ENCODE measurements around the gene ADCY5. TPM values are rescaled to one million over a fixed set of nuclear protein-coding genes. Genes with fewer than 3 reads are reported as not detected.

Gene ADCY5
- total RNA-seq, 1 donor from 2014 or later: 27.8 TPM

DNA sequence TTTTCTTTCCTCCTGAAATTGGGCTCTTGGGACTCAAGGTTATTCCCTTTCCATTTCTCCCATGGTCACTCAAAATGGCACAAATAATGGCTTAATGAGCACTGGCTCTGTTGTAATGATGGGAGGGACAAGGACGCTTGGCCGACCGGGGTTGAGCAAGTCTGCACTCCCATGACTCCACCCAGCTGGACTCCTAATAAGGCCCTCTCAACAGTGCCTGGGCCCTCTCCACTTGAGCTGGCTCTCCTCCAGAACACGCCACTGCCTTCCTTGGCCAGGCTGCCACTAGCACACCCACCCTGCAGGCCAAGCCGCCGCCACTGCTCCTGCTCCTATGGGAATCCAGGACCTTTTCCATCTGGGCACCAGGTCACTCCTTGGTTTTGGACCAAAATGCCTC lies 42.3 kb downstream of the ADCY5 start:
- peak; percentile 76 for DNase-seq (ENCODE audit: low spot score)

DNA sequence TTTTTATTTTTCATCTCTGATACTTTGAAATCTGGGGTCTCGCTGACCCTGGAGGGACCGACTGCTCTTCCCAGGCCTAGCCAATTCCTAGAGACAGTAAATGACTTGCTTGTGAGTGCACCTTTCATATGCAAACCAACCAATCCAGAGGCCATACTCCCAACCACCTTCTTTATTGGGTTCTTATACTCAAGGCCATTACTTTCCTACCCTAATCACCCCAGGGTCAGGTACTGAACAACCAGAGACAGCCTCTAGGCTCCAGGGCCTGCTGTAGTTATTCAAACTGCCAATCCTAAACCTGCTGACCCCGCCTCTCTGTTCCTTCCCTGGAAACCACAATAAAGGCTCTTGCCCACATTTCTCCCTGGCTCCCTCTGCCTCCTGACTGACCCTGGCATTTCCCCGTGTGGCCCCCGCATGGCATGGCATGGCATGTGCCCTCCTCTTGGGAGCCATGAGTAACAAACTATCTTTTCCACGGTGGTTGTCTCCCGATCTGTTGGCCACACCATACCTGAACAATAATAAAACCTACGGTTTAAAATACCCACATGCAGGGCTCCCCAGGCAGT lies 42.9 kb downstream of the ADCY5 start:
- DNase-seq (ENCODE audit: low spot score): no peak

DNA sequence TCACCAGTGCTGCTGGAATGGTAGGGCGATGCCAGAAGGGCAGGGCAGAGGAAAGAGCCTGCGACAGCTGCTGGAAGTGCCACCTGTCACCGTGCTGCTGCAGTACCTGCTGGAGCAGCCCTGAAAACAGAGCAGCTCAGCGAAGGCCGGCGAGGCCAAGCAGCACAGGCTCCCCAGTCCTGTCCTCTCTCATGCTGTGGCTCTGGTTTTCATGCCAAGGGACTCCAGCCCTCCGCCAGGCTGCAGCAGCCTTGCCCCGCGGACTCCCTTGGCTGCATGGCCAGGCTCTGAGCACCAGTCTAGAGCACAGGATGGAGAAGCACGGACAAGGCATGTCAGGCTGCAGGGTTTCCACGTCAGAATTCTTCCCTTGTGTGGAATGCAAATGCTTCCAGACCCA lies 43.9 kb downstream of the ADCY5 start:
- DNase-seq (ENCODE audit: low spot score): no peak

DNA sequence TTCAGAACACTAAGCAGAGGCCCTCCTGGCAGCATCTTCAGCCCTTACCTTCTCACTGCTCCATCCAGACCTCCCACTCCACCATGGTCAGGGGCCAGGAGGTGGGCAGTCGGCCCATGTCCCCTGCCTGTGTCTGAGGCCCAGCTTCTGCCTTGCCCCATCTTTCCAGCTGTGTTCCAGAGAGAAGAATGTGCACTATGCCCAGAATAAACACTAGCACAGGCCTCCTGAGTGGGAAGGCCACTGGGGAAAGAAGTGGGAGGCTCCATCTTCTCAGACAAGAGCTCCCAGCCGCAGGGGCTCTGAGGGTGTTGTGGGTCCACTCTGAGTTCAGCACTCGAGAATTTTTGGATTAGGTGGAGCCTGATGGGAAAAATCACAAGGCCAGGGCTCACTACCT lies 44.5 kb downstream of the ADCY5 start:
- DNase-seq (ENCODE audit: low spot score): no peak

DNA sequence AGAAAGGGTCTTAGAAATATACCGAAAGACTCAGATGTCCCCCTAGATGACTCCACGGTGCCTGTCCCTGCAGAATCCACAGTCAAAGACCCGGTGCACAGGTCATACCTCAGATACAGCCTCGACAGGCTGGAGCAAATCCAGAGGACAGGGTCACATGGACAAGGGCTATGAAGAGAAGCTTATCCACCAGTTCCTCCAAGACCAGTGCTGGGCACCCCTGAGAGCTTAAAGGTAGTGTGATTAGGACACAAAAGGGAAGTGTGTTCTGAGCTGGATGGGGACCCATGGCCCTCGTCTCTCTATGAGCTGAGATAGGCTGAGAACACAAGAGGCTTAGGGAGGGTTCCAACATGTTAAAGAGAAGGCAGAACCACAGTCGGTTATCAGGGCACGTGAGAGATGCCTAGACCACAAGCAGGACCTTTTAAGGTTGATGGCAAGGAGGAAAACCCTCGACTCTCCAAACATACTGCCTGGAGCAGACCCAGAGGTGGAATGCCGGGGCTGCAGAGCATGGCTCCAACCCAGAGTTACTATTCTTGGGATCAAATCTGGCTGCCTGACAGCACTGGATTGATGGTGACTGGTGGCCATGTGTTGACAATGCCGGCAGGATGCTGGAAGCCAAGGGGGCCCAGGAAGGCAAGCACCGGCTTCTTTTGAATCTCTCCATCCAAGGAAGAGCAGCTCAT lies 46.9 kb downstream of the ADCY5 start:
- no peak for DNase-seq (ENCODE audit: low spot score)

DNA sequence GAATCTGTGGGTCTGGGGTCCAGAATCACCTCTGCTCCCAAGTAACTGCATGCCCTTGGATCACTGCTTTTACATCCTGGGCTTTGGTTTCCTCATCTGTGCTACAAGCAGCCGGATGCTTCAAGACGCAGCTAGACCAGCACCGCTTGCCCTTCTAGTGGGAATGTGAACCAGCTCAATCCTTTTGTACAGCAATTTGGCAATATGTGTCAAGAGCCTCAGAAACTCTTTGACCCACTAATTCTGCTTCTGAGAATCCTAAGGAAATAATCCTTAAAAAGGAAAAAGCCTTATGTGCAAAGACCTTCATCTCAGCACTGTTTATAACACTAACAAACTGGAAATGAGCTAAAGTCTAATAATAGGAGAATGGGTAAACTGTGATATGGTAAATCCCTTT lies 48.7 kb downstream of the ADCY5 start:
- DNase-seq (ENCODE audit: low spot score): no peak

DNA sequence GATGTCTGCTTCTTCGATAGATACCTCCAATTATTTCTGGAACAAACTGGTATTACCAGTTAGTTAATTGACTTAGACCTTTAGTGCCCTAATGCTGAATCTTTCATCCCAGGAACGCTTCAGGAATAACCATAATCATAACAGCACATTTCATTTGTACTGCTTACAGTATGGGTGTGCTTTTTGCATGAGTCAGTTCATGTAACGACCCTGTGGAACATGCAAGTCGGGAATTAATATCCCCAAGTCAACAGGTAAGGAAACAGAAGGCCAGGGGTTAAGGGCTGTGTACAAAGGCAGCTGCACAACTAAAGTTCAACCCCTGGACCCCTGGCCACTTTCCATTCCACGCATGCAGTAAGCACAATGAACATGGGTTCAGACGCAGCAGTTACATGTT lies 49.2 kb downstream of the ADCY5 start:
- no peak for DNase-seq (ENCODE audit: low spot score)

DNA sequence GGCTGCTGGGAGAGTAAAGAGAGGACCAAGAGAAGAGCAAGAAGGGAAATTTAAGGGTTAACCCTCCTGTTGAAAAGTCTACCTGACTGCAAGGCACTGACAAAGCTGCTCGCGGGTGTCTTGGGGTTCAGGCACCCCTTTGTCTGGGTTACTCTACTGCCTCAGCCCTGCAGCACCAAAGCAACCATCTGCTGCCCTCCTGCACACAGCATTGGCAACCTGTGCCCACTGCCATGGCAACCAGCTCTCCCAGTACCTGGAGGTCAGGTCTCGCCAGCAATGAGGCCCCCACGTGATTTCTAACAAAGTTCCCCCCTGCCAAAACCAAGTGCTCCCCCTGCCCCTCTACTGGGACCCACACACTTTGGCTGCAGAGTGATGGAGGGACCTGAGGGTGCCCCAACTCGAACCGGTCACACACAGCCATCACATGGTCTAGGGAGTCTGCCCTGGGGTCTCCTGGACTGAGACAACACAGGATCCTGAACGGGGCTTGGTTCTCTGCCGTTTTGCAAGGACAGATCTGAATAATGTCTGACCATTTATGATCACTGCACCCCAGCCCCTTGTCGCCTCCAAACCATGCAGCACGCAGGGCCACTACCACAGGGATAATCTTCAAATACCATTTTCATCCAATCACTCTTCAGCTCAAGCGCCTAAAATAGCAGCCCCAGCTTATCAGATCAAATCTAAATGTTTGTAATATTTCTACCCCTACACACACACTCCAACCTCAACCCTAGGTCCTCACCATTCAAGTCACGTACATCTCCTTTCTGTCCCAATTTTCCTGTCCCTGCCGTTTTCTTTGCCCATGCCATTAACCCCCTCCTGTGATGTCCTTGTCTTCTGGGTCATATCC lies 50.7 kb downstream of the ADCY5 start:
- DNase-seq (ENCODE audit: low spot score): no peak

DNA sequence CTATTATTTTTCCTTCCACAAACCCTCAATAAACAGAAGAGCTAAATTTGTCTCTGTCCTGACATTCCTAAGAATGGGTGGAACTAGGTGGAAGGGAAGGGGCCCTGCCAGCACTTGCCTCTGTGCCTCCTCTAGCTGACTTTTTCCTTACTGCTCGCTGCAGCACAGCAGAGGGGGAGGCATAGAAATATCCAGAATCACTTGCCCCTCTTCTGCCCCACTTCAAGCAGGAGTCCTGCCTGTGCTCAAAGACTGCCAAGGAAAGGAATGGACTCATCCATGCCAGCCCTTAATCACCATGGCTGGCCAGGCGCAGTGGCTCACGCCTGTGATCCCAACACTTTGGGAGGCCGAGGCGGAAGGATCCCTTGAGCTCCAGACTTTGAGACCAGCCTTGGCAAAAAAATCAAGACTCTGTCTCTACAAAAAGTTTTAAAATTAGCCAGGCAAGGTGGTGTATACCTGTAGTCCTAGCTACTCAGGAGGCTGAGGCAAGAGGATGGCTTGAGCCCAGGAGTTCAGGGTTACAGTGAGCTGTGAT lies 51.8 kb downstream of the ADCY5 start:
- no peak for DNase-seq (ENCODE audit: low spot score)

DNA sequence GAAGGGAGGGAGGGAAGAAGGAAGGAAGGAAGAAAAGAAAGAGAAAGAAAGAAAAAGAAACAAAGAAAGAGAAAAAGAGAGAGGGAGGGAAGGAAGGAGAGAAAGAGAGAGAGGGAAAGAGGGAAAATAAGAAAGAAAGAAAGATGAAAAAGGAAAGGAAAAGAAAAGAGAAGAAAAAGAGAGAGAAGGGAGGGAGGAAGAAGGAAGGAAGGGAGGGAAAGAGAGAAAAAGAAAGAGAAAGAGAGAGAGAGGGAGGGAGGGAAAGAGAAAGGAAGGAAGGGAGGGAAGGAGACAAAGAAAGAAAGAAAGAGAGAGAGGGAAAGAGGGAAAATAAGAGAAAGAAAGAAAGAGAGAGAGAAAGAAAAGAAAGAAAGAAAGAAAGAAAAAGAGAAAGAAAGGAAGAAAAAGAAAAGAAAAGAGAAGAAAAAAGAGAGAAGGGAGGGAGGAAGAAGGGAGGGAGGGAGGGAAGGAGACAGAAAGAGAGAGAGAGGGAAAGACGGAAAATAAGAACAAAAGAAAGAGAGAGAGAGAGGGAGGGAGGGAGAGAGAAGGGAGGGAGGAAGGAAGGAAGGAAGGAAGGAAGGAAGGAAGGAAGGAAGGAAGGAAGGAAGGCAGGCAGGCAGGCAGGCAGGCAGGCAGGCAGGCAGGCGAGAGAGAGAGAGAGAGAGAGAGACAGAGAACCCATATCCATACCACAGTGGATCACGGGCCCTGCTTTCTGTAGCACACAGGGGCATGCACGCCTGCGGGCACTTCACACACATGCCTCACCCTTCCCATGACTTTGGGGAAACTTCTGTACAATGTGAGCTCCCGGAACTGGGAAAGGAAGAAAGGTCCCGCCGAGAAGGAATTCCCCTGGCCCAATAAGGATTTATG lies 52.5 kb downstream of the ADCY5 start:
- DNase-seq (ENCODE audit: low spot score): no peak

DNA sequence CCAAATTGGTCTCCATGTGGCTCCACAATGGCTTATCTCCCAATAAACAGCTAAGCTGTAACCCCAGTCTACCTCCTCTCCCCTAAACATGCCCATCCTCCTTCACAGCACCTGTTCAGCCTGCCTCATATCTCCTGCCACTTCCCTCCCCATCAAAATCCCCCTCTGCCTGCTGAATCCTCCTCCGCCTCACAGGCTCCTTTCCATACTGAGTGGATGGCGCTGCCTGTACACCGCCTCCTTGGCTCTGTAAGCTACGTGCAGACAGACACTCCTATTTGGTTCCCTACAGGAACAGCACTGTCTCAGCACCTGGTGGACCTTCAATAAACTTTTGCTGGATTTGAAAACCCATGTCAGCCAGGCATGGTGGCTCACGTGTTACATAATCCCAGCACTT lies 53.7 kb downstream of the ADCY5 start:
- no peak for DNase-seq (ENCODE audit: low spot score)

DNA sequence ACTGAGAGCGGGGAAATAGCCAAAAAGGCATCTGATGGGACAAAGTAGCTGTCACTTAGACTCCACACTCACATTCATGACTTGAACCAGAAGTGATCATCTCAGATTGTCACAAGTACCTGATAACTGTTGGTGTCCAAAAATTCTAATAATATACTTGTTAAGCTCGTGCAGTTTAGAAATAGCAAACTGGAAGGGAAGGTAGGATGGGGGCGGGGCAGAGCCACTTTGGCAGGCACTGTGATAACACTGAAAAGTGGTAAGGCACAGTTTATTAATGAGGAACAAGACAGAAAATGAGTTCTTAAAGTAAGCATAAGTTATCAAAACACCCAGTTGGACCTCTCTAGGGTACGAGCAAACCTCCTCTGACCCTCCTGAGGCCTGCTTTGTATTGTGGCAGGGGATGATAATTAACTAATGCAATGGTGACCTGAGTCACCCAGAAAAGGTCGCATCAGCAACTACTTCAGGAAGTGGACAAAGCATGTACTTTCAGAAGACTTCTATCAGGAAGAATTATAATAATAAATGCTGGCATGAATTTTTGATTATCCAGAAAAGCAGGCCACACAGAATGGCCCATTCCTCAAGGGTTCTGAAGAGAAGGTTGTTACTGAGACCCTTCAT lies 54.4 kb downstream of the ADCY5 start:
- no peak for DNase-seq (ENCODE audit: low spot score)

DNA sequence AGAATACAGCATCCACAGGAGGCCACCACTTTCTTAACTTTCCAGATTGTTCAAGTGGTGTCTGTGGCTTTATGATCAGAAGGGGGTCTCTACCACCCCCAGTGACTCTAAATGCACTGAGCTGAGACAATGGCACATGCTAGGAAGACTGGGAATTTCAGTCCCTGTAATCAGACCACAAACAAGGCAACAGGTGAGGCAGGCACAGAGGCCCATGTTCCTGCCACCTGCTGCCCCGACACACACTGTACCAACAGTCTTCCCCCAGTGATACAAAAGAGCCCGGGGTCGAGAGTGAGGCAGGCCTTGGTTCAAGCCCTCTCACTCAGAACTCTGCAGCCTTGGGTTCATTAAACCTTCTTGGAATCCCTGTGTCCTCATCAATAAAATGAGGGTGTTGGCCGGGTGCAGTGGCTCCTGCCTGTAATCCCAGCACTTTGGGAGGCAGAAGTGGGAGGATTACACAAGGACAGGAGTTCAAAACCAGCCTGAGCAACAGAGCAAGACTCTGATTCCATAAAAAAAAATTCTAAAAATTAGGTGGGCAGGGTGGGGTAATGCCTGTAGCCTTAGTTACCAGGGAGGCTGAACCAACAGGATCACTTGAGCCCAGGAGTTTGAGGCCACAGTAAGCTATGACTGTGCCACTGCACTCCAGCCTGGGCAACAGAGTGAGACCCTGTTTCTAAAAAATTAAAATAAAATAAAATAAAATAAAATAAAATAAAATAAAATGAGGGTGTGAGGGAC lies 55.8 kb downstream of the ADCY5 start:
- DNase-seq (ENCODE audit: low spot score): no peak

DNA sequence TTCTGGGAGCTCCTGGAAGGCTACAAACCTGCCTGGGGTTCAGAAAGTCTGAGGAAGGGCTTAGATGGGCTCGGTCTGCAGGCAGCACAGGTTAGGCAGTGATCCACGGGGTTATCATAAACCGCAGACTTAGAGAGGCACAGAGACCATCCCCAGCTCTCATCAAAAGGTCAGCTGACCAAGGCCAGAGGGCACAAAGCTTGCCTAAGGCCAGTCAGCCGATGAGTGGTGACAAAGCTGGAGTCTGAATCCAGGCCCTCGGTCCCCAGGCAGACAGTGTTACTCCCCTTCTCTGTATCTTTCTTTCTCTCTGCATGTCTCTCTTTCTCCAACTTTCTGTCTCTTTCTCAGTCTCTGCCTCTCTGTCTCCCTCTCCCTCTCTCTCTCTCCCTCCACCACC lies 56.5 kb downstream of the ADCY5 start:
- DNase-seq (ENCODE audit: low spot score): no peak

DNA sequence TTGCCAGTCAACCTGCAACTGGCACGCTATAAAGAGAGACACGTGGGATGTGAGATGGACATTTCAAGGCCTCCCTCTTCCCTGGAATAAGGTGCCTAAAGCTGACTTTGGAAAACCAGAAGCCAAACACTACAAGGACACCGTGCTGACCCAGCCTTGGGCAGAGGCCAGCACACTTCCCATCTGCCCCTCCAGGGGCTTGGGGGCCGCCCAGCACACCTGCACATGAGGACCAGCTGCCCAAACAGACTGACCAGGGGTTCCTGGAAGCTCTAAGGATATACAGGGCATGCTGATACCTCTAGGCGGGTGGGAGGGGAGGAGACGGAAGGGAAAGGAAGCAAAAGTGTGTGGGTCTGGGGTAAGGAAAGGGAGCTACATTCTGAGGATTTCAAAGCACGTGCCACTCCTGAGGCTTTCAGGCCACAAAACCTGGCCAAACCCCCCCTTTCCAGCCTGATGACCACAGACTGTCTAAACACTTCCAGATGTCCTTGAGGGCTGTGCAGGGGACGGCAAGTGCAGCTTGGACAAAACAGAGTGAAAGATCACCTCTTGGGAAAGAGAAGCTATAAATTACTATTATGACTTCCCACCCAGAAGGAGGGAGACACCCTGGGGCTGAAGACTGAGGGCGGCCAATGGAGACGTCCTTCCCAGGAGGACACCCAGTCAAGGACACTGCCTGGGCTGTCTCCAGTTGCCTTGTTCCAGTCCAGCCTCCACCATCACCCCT lies 57.9 kb downstream of the ADCY5 start:
- DNase-seq (ENCODE audit: low spot score): no peak

DNA sequence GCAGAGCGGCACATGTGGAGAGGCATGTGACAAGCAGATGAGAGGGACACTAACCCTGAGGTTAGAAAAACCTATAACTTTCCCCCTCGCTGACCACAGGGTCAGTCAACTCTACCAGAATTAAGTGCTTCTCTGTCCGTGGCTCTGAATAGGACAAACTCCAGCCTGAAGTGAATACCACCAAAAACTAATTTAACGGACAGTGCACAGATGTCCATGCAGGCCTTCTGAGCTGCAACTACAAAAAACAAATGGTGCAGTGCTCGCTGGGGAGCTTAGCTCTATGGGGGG lies 59.3 kb downstream of the ADCY5 start:
- DNase-seq (ENCODE audit: low spot score): no peak

DNA sequence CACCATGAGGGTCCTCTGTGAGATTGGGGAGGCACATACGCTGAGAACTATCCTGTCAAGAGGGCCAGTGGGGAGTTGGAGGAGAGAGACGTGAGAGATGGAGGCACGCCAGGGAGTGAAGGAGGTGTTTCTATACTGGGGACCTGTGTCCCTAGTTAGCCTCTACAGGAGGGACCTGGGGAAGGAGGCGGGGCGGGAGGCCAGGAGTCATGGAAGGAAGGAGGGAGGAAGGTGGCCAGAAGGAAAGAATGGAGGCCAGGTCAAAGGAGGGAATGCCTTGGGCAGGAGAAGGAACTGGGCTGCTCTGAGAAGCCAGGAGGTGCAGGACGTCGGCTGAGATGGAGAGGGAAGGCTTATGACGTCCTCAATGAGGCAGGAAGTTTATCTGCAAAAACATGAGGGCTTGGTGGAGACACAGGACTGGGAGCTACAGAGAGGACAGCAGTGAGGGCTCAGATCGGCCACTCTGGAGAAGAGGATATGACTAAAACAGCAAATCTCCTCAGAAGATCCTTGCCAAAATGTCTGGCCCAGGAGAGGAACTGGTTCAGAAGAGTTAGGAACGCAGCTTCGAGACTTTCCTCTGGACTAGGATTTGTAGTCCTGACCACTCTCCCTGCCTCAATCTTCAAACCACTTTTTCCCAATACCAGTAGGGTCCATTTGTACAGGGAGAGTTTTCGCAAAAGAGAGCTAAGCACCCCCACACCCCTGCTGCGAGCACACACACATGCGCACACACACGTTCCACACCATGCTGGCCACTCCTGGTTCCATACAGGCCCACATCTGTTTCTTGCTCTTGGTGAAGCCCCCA lies 59.9 kb downstream of the ADCY5 start:
- DNase-seq (ENCODE audit: low spot score): no peak

DNA sequence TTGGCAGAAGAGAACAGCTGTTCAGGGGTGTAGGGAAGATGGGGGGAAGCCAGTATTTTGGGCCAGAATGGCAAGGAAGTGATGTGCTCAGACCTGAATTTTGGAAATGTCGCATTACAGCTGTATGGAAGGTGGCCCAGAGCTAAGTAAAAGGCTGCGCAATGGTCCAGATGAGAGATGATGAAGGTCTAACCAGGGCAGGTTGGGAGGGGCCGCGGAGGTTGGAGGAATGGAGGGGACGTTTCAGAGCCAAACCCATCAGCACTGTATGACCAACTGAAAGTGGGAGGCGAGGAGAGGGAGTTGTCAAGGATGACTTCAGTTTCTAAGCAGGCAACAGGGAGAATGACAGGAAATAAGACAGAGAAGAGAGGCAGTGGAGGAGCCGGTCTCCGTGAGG lies 60.8 kb downstream of the ADCY5 start:
- no peak for DNase-seq (ENCODE audit: low spot score)

DNA sequence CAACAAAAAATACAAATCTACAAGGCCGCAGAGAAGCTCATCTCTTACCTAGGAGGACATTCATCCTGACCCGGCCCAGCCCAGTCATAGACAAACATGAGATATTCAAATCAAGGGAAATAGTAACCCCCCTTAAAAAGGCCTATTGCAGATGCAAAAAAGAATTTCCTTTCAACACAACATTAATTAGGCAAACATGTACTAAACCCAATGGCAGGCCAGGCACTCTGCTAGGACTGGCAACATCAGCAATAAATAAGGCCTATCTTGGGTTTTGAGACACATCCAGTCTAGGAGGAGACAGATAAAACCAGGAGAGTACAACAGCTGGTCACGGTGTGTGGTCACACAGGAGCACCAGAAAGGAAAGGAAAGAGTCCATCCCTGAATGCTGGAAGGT lies 61.4 kb downstream of the ADCY5 start:
- no peak for DNase-seq (ENCODE audit: low spot score)

All from ureter (tissue), 1 donor.